CD4-positive, alpha-beta T cell treated with Interleukin-12 subunit alpha and Interleukin-12 subunit beta, for 1 hour (primary cell): ENCODE data around the gene ASB3.
"Not testable (repeated sequence)": the region's sequence is repeated elsewhere in the genome, so short reads cannot be mapped to it uniquely, and the experiment has no call there.

Experiments
- DNase-seq: peaks from one replicate; pipeline ENCODE4 v3.0.0-alpha.2; 2020

The ASB3 gene

DNA sequence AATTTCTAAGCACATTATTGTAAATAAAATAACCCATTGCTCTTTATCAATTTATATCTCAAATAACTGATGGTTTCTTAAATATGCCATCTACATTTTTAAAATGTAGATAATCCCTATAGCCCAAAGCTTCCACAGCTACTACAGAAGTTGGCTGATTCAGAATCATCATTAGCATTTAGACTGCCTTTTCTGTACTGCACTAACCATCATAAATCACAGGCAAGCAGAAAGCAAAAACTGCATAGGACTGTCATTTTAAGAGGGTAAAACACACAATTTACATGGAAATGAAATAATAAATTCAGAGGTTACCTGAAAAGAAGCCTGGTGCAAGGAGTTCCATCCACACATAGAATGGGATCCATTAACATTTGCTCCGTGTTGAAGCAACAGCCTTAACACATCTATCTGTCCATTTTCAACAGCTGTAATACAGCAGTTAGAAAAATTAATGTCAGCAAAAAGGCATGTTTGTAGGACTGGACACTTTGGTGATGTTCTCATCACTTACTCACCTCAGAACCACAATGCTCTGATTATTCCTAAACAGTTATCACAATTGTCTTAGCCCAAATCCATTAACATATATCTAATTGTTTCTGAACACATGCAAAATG lies 57.5 kb downstream of the ASB3 start:
- DNase-seq, result no peak

DNA sequence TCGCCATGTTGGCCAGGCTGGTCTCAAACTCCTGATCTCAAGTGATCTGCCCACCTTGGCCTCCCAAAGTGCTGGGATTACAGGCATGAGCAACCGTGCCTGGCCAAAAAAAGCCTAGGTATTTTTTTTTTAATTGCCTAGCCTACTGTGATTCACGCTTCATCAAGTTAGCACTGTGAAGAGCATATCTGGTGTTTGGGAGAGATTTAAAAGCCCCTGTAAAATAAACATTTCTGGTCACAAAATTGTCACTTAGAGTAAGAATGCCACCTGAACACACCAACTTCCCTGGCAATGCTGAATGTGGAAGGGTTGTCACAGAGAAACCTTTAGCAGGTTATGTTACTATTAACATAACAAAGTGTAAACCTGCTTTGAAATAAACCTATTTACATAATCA lies 58.8 kb downstream of the ASB3 start:
- DNase-seq, result no peak

DNA sequence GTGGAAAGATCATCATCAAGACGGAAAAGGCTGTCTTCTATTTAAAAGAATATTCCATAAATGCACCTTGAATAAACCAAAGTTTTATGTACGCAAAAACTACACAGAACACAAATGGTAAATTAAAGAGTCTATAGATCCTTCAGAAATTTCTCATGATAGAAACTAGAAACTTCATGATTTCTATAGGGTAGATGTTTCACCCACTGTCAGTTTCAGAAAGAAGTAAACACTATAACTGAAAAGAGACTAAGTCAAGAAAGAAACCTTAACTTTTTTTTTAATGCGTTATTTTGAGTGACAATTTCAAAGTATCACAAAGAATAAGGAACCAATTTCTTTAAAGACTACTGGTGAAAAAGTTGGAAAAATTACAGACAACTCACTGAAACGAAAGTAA lies 61.1 kb downstream of the ASB3 start:
- DNase-seq, result no peak

DNA sequence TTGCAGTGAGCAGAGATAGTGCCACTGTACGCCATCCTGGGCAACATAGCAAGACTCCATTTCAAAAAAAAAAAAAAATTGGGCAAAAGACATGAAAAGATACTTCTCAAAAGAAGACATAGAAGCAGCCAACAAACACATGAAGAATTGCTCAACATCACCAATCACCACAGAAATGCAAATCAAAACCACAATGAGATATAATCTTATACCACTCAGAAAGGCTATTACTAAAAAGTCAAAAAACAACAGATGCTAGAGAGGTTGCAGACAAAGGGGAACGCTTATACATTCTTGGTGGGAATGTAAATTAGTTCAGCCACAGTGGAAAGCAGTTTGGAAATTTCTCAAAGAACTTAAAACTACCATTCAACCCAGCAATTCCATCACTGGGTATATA lies 62.2 kb downstream of the ASB3 start:
- no peak for DNase-seq

DNA sequence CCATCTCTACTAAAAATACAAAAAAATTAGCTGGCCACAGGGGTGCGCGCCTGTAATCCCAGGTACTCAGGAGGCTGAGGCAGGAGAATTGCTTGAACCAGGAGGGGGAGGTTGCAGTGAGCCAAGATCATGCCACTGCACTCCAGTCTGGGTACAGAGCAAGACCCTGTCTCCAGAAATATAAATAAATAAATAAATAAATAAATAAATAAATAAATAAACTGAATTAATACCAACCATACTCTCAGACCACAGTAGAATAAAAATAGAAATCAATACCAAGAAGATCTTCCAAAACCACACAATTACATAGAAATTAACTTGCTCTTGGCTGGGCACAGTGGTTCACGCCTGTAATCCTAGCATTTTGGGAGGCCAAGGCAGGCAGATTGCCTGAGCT lies 65.8 kb downstream of the ASB3 start:
- not testable (repeated sequence) for DNase-seq

DNA sequence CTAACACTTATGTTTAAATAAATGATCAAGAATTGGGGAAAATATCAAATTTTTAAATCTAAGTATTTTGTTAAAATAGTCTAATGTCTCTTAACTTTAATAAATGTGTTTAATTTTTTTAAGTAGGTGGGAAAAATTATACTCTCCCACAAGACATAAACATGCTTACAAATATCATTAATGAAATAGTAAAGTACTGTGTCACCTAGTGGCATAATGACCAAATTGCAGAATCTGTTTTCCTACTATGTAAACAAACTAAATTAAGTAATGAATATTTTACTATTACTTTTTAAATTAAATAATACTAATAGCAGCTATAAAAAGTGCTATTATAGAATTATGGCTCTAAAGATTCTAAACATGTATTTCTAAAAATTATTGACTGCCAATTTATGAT lies 71.2 kb downstream of the ASB3 start:
- DNase-seq, result no peak

DNA sequence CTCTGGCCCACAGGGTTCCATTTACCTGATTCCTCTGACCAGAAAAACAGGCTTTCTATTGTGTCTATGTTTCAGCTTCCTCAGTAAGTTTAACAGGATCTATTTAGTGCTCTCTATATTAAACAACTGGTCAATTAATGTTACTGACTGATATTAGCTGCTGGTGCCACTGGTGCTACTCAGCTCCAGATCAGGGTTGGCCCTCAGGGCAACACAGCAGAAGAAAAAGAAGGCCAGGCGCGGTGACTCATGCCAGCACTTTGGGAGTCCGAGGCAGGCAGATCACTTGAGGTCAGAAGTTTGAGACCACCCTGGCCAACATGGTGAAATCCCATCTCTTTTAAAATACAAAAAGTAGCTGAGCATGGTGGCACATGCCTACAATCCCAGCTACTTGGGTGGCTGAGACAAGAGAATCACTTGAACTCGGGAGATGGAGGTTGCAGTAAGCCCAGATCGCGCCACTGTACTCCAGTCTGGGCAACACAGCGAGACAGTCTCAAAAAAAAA lies 75.4 kb downstream of the ASB3 start:
- no peak for DNase-seq

DNA sequence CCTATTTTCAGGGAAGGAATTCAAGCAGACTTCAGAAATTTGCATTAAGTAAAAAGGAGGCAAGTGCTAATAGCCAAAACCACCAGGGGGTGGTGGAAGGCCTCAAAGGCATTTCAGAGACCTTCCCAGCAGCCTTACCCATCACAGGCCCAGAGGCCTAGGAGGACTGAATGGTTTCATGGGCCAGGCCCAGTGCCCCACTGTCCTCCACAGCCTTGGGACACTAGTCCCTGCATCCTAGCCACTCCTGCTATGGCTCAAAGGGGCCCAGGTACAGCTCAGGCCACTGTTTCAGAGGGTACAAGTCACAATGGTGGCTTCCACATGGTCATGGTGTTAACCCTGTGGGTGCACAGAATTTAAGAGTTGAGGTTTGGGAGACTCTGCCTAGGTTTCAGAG lies 77.8 kb downstream of the ASB3 start:
- no peak for DNase-seq

DNA sequence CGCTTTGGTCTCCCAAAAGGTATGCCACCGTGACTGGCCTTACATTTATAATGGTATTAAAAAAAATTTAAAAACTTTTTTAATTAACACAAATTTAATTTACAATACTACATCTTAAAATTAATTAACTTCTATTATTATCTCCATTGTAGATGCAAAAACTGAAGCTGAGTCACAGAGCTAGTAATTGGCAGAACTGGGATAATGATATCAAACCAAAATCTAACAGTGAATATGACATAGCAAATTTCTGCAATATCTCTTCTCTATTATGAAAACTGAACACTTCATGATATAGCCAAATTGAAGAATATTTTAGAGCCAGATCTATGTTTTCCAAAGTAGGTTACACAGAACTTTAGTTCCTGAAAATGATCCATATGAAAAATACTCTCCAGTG lies 85.5 kb downstream of the ASB3 start:
- no peak for DNase-seq

DNA sequence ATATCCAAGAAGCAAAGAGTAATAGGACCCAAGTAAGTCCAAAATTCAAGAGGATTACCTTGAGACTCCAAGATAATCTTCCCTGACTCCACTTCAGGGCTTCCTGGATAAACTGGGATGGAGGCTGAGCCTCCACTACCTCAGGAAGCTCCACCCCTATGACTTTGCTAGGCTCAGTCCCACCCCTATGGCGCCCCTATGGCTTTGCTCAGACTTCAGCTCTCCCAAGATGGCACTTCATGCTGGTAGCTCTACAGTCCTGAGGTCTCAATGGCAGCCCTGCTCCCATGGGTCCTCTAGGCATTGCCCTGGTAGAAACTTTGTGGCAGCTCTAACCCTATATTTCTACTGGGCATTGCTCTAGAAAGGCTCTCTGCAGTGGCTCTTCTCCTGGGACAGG lies 89.1 kb downstream of the ASB3 start:
- no peak for DNase-seq

DNA sequence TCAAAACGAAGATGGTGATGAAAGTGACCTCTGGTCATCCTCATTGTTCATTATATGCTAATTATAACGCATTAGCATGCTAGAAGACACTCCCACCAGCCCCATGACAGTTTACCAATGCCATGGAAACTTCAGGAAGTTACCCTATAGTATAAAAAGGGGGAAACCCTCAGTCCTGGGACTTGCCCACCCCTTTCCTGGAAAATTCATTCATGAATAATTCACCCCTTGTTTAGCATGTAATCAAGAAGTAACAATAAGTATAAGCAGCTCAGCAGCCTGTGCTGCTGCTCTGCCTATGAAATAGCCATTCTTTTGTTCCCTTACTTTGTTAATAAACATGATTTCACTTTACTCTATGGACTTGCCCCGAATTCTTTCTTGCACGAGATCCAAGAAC lies 89.7 kb downstream of the ASB3 start:
- DNase-seq, result no peak

DNA sequence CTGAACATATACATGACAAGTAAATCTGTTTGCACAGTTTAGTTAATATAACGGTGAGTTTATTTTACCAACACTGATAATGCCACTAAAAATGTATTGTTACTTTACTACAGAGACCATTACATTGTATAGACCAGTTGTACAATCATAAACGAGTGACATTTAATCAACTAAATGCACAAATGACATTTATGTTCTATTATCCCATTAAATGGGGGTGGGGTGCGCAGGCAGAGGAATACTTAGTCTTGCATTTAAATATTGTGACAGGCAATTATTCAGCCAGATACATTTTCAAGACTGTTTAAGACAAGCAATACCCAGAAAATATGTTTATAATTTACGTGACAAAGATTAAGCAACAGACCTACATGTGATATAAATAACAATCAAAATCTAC lies 91.2 kb downstream of the ASB3 start:
- no peak for DNase-seq

DNA sequence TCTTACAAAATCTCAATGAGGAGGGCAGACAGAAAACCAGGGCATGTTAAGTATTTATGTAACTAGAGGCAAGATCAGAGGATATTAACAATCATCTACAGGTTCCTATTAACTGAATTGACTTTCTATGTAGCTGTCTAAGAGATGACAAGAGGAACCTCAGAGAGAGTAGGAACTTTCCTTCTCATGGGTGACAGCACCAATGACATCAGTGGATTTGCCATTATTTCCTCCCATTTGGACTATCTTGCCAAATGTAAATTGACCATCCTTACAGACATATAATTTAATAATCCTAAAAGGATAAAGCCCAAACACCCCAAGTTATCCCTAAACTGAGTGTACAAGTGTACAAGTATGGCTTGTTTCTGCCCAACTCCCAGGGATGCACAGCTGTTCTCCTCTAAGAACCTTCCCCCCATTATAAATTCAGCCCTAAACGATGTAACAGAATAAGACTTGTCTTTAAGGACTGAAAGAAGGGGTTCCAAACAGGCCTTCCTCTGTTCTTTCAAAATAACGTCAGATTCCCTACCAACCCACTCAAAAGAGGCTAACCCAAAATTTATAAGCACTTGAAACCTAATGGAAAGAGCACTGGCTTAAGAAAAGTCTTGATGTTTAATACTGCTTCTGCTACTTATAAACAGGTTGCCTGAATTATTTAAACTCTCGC lies 92.5 kb downstream of the ASB3 start:
- DNase-seq, result no peak

DNA sequence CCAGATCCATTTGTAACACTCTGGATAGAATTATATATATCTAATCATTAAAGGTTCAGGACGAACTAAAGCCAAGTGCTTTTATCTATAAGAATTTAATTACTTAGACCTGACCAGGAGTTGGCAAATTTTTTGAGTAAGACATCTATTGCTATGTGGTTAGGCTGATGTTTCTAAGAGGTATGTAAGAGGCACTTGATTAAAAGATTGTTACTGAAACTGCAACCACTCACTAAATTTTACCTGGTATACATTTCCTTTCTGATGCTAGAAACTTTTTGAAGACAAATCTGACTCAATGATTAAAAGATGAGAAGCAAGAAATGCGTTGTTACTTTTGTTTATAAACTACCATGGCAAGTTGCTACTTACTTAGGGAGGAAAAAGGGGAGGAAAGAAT lies 95.9 kb downstream of the ASB3 start:
- DNase-seq, result no peak

DNA sequence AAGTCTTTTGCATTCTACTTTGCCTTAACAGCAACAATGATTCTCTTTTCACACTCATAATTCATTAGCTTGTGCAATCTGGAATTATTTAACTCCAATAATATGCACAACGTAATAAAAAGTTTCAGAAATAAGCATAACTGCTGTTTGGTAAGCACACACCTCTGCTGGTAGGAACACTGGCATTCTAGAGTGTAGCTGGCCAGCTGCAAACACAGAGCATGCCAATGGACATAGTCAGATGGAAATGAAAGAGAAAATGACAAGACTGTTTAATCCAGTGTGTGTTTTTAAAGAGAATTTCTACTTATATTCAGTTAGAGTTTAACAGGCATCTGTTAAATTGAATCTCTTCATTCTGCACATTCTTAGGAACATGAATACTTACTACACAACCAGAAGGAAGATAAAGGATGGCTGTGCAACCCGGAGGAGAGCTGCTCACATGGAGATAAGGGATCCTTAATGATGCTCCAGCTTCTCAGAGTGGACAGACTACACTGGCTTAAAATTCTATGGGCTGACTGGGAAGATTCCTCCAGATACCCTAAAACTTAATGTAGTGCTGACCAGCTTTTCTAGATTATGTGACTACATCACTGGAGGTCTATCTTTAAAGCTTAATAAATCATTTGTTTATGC lies 113.8 kb downstream of the ASB3 start:
- no peak for DNase-seq

DNA sequence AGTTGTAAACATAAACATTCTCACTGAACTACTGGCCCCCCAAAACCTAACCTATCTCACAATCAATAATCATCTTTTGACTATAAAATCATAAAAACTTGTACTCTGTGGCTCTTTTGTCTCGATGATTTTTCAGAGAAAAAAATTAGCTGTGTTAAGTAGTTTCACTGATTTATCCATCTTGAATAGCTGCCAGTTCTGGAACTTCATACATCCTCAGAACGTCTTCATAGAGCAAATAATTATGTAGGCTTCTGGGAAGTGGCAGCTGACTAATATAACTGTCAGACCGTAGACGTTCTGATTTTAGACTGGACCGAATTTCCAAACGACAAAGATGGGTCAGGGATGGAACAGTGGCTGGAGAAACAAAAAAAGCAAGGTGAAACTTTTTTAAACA lies 116.4 kb downstream of the ASB3 start:
- DNase-seq, result no peak

DNA sequence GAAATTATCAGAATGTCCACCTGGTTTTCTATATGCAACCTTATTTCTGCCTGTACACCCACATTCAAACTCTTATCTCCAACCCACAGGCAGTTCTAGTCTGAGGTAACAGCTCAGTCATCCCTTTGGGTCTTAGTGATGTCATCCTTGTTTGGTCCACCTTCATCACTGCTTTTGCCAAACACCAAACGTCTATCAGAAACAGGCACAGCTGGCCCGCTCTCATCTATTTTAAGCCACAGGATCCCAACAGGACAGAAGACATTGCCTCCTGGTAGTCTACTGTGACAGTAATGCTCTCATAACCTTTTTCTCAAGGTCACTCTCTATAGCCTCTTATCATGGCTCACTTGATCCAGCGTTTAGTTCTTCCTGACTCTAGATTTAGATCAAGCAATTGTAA lies 118.1 kb downstream of the ASB3 start:
- no peak for DNase-seq

DNA sequence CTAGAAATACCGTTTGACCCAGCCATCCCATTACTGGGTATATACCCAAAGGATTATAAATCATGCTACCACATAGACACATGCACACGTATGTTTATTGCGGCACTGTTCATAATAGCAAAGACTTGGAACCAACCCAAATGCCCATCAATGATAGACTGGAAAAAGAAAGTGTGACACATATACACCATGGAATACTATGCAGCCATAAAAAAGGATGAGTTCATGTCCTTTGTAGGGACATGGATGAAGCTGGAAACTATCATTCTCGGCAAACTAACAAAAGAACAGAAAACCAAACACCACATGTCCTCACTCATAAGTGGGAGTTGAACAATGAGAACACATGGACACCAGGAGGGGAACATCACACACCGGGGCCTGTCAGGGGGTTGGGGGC lies 119.6 kb downstream of the ASB3 start:
- not testable (repeated sequence) for DNase-seq

DNA sequence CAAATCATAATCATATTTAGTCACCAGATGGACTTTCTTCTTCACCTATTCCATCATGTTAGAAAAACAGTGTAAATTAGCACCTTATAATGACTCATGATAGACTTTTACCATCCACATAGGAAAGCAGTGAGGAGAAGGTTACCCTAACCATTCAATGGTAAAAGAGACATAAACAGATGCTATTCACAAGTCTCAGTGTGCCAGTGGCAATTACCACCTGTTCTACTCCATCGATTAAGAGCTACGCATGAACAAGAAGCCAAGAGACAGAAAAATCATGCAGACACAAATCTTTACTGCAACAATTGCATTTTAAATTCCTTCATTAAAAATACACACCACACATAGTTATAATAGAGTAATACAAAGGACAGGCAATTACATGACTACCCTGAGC lies 125.9 kb downstream of the ASB3 start:
- no peak for DNase-seq

DNA sequence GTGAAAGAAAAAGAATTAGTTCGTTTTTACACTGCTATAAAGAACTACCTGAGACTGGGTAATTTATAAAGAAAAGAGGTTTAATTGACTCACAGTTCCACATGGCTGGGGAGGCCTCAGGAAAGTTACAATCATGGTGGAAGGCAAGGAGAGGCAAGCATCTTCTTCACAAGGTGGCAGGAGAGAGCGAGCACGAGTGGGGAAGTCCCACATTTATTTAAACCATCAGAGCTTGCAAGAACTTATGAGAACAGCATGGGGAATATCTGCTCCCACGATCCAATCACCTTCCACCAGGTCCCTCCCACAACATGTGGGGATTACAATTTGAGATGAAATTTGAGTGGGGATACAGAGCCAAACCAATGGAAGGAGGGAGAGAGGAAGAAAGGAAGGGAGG lies 128.3 kb downstream of the ASB3 start:
- DNase-seq, result not testable (repeated sequence)

DNA sequence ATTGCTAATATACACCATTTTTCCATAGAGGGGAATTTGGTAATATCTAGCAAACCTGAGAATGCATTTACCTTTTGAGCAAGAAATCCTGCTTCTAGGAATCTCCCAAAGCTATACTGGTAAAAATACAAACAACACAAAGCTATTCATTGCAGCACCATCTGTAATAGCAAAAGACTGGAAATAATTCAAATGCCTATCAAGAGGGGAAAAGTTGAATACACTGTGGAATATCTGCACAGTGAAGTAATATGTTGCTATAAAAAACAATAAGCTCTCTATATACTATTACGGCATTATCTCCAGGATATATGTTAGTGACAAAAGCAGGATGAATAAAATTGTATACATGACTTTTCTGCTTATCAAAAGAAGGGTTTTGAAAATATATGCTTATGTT lies 131.5 kb downstream of the ASB3 start:
- no peak for DNase-seq

DNA sequence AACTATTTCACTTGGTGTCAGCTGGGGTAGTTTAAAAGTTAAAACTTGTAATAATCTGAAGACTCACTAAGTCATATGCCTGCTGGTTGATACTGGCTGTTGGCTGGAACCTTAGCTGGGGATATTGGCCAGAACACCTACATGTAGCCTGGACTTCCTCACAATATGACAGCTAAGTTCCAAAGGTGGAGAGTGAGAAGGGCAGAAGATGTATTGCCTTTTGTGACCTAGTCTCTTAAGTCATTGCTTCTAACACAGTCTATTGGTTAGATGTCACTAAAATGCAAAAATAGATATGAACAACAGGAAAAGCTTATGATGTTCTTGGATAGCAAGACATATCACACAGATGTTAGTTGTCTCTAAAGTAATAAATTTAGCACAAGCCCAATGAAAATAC lies 132.4 kb downstream of the ASB3 start:
- DNase-seq, result no peak

DNA sequence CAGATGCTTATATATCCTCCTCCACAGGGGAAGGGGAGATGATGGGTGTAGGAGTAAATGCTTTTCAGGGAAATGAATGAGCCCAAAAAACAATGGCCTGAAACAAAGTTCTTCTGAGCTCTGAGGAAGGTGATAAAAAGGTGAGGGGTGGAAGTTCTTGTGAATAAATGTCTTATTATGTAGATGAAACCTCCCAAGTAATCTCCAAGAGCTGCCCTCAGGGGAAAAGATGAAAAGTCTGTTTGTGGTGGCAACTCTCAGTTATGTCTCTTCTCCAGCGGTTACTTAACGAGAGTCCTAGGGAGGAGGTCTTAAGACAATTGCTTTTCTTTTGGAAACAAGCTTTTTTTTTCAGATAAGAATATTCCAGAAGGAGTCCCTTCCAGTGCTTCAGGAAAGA lies 134.6 kb downstream of the ASB3 start:
- no peak for DNase-seq

DNA sequence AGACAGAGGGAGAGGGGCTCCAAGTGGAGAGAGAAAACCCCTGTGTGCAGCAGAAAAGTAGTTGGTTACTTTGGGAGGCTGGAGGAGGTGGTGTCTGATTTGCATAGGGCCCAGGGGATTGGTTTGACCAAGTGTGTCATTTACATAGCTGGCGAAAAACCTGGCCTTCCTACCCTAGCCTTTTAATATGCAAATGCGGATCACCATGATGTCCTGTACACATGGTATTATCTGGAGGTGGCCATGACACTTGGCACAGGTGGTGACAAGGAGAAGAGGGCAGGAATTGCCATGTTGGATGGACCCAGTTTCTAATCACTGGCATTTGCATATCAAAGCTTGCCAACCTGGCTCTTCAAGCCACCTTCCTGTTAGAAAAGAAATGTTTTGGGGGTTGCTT lies 140.0 kb downstream of the ASB3 start:
- DNase-seq, result no peak

DNA sequence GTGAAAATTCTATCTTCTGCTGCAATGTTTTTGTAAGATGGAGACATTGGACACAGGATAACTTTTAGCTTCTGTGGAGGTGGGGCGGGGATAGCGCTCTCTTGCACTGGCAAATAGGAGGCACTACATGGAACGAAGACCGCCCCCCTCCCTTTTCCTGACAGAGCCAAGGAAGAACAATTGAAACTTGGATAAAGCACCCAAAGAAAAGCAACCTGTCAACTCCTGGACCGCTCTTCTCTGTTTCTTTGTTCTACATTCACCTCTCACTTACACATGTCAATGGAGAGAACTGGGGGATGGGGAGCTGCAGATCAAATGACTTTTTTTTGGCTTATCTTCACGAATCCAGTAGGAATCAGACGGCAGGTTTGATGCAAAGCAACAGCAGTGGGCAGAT lies 145.5 kb downstream of the ASB3 start:
- no peak for DNase-seq
